Measurements from ENCODE around the gene TPTE.
"Not testable (repeated sequence)": the region's sequence is repeated elsewhere in the genome, so short reads cannot be mapped to it uniquely, and the experiment has no call there.

Gene TPTE

DNA sequence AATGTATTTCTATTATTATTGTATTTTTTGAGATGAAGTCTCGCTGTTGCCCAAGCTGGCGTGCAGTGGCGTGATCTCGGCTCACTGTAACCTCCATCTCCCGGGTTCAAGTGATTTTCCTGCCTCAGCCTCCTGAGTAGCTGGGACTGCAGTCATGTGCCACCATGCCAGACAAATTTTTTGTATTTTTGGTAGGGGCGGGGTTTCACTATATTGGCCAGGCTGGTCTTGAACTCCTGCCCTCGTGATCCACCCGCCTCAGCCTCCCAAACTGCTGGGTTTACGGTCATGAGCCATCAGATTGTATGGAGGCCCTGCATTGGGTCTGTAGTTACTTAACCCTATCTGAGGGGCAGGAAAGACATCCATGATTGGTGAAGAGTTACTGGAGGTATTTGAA is 23.0 kb downstream of the TPTE start:
- H3K27ac ChIP-seq (ENCODE audit: low read depth, low read length); H3K4me1 ChIP-seq (ENCODE audit: control insufficient read depth, insufficient read depth, low read length, unreplicated experiment); H2AFZ ChIP-seq (ENCODE audit: low read length, unreplicated experiment); H3K79me2 ChIP-seq (ENCODE audit: control insufficient read depth, insufficient read depth, low read length, unreplicated experiment); H3K4me3 ChIP-seq (ENCODE audit: low read depth, low read length); H3K27me3 ChIP-seq (ENCODE audit: insufficient read depth, low read length); H3K36me3 ChIP-seq (ENCODE audit: insufficient read depth, low read length): not testable (repeated sequence)

DNA sequence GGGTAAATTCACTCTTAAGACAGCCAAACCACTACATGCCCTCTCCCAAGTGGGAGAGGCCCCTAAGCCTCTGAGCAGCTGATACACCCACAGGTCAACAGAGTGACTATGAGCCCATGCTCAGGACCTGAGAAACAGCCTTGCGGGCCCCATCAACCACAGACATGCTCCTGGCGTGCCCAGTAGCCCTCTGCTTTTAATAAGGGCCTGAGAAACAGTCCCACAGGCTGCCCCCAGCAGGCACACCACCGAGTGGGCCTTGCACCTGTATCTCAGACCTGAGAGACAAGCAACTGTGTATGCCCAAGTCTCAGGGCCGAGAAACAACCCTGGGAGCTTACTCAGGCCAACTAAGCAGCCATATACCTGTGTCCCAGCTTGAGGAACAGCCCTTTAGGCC is 26.5 kb downstream of the TPTE start:
- H3K27ac ChIP-seq (ENCODE audit: low read depth, low read length); H3K79me2 ChIP-seq (ENCODE audit: control insufficient read depth, insufficient read depth, low read length, unreplicated experiment); H3K36me3 ChIP-seq (ENCODE audit: insufficient read depth, low read length); H3K4me1 ChIP-seq (ENCODE audit: control insufficient read depth, insufficient read depth, low read length, unreplicated experiment); H2AFZ ChIP-seq (ENCODE audit: low read length, unreplicated experiment); H3K27me3 ChIP-seq (ENCODE audit: insufficient read depth, low read length); H3K4me3 ChIP-seq (ENCODE audit: low read depth, low read length): not testable (repeated sequence)

DNA sequence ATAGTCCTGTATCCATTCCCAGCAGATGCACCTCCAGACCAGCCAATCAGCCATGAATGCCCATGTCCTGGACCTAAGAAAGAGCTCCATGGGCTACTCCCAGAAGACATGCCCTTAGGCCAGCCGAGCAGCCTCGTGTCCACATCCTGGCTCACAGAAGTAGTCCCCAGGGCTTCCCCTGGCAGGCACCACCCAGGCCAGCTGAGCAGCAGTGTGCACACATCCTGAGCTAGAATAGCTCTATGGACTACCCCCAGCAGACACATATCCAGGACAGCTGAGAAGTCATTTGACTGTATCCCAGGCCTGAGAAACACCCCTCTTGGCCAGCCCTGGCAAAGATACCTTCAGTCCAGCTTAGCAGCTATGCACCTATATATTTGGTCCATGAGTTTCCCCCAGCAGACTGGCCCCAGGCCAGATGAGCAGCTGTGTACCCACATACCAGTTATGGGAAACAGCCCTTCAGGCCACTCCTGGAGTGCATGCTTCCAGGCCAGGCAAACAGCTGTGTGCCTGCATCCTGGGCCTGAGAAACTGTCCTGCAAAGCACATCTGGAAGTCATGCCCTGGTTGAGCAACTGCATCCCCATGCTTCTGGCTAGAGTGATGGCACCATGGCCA is 27.1 kb downstream of the TPTE start:
- H3K27ac ChIP-seq (ENCODE audit: low read depth, low read length); H3K4me3 ChIP-seq (ENCODE audit: low read depth, low read length); H3K4me1 ChIP-seq (ENCODE audit: control insufficient read depth, insufficient read depth, low read length, unreplicated experiment); H3K36me3 ChIP-seq (ENCODE audit: insufficient read depth, low read length); H3K27me3 ChIP-seq (ENCODE audit: insufficient read depth, low read length); H3K79me2 ChIP-seq (ENCODE audit: control insufficient read depth, insufficient read depth, low read length, unreplicated experiment); H2AFZ ChIP-seq (ENCODE audit: low read length, unreplicated experiment): not testable (repeated sequence)

DNA sequence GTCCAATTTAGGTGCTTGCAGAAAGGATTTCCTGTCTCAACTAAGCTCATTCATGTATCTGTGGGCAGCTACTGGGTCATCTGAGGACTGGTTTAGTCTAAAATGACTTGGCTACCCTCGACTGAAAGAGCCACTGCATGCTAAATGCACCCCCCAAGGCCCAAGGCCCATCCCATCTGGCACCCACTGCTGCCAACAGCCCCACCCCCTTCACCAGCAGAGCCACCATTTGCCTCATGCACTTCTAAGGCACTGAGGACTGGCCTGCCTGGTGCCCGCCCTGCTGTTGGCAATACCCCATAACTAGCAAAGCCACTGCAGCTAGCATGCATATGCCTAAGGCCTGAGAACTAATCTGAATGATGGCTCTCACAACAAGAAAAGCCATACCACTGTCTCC is 49.4 kb downstream of the TPTE start:
- not testable (repeated sequence) for H3K79me2 ChIP-seq (ENCODE audit: control insufficient read depth, insufficient read depth, low read length, unreplicated experiment); H3K4me1 ChIP-seq (ENCODE audit: control insufficient read depth, insufficient read depth, low read length, unreplicated experiment); H3K4me3 ChIP-seq (ENCODE audit: low read depth, low read length); H3K36me3 ChIP-seq (ENCODE audit: insufficient read depth, low read length); H3K27me3 ChIP-seq (ENCODE audit: insufficient read depth, low read length); H3K27ac ChIP-seq (ENCODE audit: low read depth, low read length); H2AFZ ChIP-seq (ENCODE audit: low read length, unreplicated experiment)

DNA sequence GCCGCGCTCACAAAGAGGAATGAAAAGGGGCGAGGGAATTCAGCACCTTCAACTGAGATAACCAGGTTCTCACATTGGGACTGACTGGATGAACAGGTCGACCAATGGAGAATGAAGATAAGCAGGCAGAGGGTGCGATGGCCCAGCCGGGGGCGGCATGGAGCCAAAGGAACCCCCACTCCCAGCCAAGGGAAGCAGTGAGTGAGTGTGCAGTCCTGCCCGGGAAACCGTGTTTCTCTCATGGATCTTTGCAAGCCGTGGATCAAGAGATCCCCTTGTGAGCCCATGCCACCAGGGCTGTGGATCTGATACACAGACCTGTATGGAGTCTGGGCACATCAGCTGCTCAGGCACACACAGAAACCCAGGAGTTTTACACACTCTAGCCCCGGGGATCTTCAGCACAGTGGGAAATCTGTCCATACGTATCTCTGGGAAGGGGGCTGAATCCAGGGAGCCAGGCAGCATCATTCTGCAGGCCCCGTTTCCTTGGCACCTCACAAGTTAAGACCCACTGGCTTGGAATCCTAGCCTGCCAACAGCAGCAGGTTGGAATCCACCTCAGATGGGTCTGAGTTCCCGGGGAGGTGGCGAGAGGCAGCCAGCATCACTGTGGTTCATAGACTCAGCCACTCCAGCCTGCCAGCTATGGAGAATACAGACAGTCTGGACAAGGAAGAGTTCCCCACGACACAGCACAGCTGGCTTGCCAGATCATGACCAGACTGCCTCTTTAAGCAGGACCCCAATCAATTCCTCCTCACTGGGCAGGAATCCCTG is 53.3 kb downstream of the TPTE start:
- not testable (repeated sequence) for H3K27ac ChIP-seq (ENCODE audit: low read depth, low read length); H3K4me3 ChIP-seq (ENCODE audit: low read depth, low read length); H3K27me3 ChIP-seq (ENCODE audit: insufficient read depth, low read length); H2AFZ ChIP-seq (ENCODE audit: low read length, unreplicated experiment); H3K79me2 ChIP-seq (ENCODE audit: control insufficient read depth, insufficient read depth, low read length, unreplicated experiment); H3K36me3 ChIP-seq (ENCODE audit: insufficient read depth, low read length); H3K4me1 ChIP-seq (ENCODE audit: control insufficient read depth, insufficient read depth, low read length, unreplicated experiment)

DNA sequence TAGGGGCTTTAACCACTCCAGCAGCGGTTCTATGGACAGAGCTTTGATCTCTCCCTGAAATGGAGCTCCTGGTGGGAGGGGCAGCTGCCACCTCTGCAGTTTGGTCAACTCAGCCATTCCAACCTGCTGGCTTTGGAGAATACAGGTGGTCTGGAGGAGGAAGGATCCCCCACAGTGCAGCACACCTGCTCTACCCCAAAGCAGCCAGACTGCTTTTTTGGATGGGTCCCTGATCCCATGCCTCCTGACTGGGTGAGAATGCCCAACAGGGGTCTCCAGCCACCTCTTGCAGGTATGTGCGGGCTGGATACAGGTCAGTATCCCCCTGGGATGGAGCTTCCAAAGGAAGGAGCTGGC is 53.9 kb downstream of the TPTE start:
- H3K27ac ChIP-seq (ENCODE audit: low read depth, low read length), result no peak overlapping the region
- no peaks in the 10 kb centered on the region for H3K4me1 ChIP-seq (ENCODE audit: control insufficient read depth, insufficient read depth, low read length, unreplicated experiment)
- H2AFZ ChIP-seq (ENCODE audit: low read length, unreplicated experiment), result no peak overlapping the region
- H3K4me3 ChIP-seq (ENCODE audit: low read depth, low read length), result no peak overlapping the region
- H3K27me3 ChIP-seq (ENCODE audit: insufficient read depth, low read length), result no peaks in the 10 kb centered on the region
- H3K79me2 ChIP-seq (ENCODE audit: control insufficient read depth, insufficient read depth, low read length, unreplicated experiment), result no peaks in the 10 kb centered on the region
- no peaks in the 10 kb centered on the region for H3K36me3 ChIP-seq (ENCODE audit: insufficient read depth, low read length)

DNA sequence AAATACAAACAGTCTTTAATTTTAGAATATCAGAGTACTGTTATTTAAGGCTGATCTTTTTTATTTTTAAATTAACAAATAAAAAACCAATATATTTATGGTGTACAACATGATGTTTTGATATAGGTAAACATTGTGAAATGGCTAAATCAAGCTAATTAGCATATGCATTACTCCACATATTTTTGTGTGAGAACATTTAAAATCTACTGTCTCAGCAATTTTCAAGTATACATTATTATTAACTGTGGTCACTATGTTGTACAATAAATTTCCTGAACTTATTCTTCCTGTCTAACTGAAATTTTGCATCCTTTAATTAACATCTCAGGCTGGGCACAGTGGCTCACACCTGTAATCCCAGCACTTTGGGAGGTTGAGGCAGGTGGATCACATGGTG is 57.5 kb downstream of the TPTE start:
- H3K79me2 ChIP-seq (ENCODE audit: control insufficient read depth, insufficient read depth, low read length, unreplicated experiment); H3K27me3 ChIP-seq (ENCODE audit: insufficient read depth, low read length); H3K36me3 ChIP-seq (ENCODE audit: insufficient read depth, low read length); H2AFZ ChIP-seq (ENCODE audit: low read length, unreplicated experiment); H3K4me1 ChIP-seq (ENCODE audit: control insufficient read depth, insufficient read depth, low read length, unreplicated experiment); H3K27ac ChIP-seq (ENCODE audit: low read depth, low read length); H3K4me3 ChIP-seq (ENCODE audit: low read depth, low read length): not testable (repeated sequence)

DNA sequence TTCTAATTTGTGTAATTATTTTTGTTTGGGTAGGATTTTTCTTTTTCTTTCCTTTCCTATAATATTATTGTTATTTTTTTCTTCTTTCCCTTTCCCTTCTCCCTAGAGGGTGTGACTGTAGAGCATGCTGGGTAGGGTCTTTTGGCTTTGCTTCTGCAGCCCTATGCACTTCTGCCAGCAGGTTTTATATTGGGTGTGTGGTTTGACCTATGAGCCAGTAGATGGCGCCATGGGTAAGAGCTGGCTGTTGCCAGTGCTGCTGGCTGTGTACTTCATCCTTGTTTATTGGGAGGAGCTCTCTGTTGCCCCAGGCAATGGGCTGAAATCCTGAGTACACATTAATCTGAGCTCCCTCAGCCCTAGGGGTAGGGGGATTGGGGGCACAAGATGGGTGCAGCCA is 67.7 kb downstream of the TPTE start:
- not testable (repeated sequence) for H3K79me2 ChIP-seq (ENCODE audit: control insufficient read depth, insufficient read depth, low read length, unreplicated experiment); H2AFZ ChIP-seq (ENCODE audit: low read length, unreplicated experiment); H3K4me1 ChIP-seq (ENCODE audit: control insufficient read depth, insufficient read depth, low read length, unreplicated experiment); H3K27me3 ChIP-seq (ENCODE audit: insufficient read depth, low read length); H3K36me3 ChIP-seq (ENCODE audit: insufficient read depth, low read length); H3K27ac ChIP-seq (ENCODE audit: low read depth, low read length); H3K4me3 ChIP-seq (ENCODE audit: low read depth, low read length)

DNA sequence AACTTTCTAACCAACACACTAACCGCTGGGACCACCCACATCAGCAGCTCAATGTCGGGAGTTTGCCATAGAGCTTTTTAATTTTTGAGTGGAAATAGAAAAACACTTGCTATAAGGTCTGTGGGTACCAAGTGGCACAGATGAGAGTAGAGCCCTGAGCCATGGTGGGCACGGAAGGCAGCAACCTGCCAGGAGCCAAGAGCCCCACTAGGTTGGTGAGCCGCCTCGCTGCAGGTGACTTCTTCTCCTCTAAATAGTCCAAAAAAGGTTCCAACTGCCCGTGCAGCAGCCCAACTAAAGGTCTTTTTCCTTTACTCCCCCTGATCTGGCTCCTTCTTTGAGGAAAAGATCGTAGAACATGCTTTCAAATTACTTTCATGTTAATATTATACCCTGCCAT is 85.7 kb downstream of the TPTE start:
- not testable (repeated sequence) for H3K4me3 ChIP-seq (ENCODE audit: low read depth, low read length); H3K36me3 ChIP-seq (ENCODE audit: insufficient read depth, low read length); H3K27me3 ChIP-seq (ENCODE audit: insufficient read depth, low read length); H3K27ac ChIP-seq (ENCODE audit: low read depth, low read length); H2AFZ ChIP-seq (ENCODE audit: low read length, unreplicated experiment); H3K4me1 ChIP-seq (ENCODE audit: control insufficient read depth, insufficient read depth, low read length, unreplicated experiment); H3K79me2 ChIP-seq (ENCODE audit: control insufficient read depth, insufficient read depth, low read length, unreplicated experiment)

DNA sequence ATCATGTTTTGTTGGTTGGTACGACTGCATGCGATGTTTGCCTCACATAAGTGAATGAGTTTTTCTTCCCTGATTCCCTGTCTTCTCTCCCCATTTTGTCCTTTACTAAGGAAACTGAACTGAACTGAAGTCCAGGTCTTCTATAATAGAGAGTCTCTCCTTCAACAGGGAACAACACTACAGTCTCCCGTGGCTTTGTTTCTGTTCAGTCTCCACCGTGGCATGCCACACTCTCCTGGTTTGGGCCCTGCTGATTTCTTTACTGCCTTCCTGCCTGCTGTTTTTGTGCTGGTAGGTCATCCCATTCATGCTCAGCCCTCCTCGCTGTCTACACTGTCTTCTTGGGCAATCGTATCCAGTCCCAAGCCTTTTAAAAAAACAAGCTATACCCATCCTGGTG is 92.9 kb downstream of the TPTE start:
- not testable (repeated sequence) for H3K27ac ChIP-seq (ENCODE audit: low read depth, low read length); H3K36me3 ChIP-seq (ENCODE audit: insufficient read depth, low read length); H3K79me2 ChIP-seq (ENCODE audit: control insufficient read depth, insufficient read depth, low read length, unreplicated experiment); H3K27me3 ChIP-seq (ENCODE audit: insufficient read depth, low read length); H2AFZ ChIP-seq (ENCODE audit: low read length, unreplicated experiment); H3K4me3 ChIP-seq (ENCODE audit: low read depth, low read length); H3K4me1 ChIP-seq (ENCODE audit: control insufficient read depth, insufficient read depth, low read length, unreplicated experiment)

DNA sequence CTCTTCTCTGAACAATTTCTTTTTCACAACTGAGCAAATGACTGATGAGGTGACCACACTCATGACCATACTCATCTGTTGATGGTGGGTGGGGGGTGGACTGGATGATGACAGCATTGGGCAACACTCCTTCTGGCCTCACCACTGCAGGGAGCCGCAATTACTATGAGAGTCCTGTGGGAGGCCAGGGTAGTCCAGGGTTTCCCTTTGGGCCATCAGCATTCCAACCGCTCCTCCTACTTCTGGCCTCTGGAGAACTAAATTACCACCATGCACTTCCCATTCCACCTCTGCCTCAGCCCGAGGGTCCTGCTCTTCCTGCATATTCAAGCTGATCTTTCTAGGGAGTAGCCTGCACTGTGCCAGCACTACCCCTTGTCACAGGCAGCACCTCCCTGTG is 94.7 kb downstream of the TPTE start:
- H3K79me2 ChIP-seq (ENCODE audit: control insufficient read depth, insufficient read depth, low read length, unreplicated experiment); H3K4me1 ChIP-seq (ENCODE audit: control insufficient read depth, insufficient read depth, low read length, unreplicated experiment); H3K27me3 ChIP-seq (ENCODE audit: insufficient read depth, low read length); H3K4me3 ChIP-seq (ENCODE audit: low read depth, low read length); H3K36me3 ChIP-seq (ENCODE audit: insufficient read depth, low read length); H2AFZ ChIP-seq (ENCODE audit: low read length, unreplicated experiment); H3K27ac ChIP-seq (ENCODE audit: low read depth, low read length): not testable (repeated sequence)
